Measurements from ENCODE around the gene SIVA1. TPM values are rescaled to one million over a fixed set of nuclear protein-coding genes. Genes with fewer than 3 reads are reported as not detected.

SIVA1 gene
- total and polyA plus RNA-seq, 2 of the 4 experiments (the other 2 are of a cell fraction) = 166 to 184 TPM

DNA sequence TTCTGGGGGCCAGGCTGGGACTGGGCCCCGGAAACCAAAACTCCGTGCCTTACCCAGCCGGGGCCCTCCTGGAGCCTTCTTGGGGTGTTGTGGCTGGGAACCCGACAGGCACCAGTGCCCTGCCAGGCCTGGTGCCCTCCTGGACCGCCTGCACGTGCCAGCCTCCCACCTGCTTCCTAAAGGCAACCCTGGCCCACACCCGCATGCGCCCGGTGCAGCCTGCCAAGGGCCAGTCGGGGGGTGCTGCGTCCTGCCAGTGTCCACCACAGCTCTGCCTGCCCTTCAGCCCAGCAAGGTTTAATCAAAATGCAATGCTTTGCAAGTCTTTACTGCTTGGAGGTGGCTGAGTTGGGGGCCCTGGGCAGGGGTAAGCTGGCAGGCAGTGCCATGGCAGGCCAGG lies 34.1 kb upstream of the SIVA1 start:
- no peak overlapping the region for H2BK120ac ChIP-seq (ENCODE audit: low read depth, low read length)
- H3K4ac ChIP-seq (ENCODE audit: low read depth, low read length) = no peak overlapping the region
- no peak for DNase-seq
- H3K9me3 ChIP-seq (ENCODE audit: control insufficient read depth, insufficient read depth, low read length) = no peaks in the 10 kb centered on the region
- no peak overlapping the region for H3K23ac ChIP-seq (ENCODE audit: low read depth, low read length)
- ATAC-seq (ENCODE audit: low read depth) = no peak
- no peak overlapping the region for H2BK20ac ChIP-seq (ENCODE audit: low read depth, low read length)
- H3K36me3 ChIP-seq (ENCODE audit: control insufficient read depth, insufficient read depth, low read length) = peaks cover 46% of the 10 kb centered on the region
- H4K8ac ChIP-seq (ENCODE audit: low read depth in 2 of 2, low read length in 2 of 2) = no peak overlapping the region
- POLR2A ChIA-PET (ENCODE audit: unreplicated experiment) = no interaction called here
- no peak overlapping the region for H3K14ac ChIP-seq (replicated peaks; ENCODE audit: low read depth, low read length)
- no peak overlapping the region for H3K27ac ChIP-seq (ENCODE audit: insufficient read depth, low read length)
- H3K27me3 ChIP-seq (ENCODE audit: control insufficient read depth, insufficient read depth, low read length) = no peaks in the 10 kb centered on the region
- H4K91ac ChIP-seq (ENCODE audit: insufficient read depth, low read depth, low read length) = no peak overlapping the region
- no peak overlapping the region for H4K5ac ChIP-seq (ENCODE audit: low read depth, low read length)
- 79% methylated on average over 3 of the region's 11 CpGs; no CpG with 5 or more reads in 1 of the 2 experiments for WGBS, 2 experiments (ENCODE audit: extremely low coverage in 2 of 2, insufficient read length in 1 of 2)
- peaks cover 17% of the 10 kb centered on the region for H3K4me1 ChIP-seq (ENCODE audit: control insufficient read depth, insufficient read depth, low read length)
- no peak overlapping the region for H3K4me3 ChIP-seq (ENCODE audit: insufficient read depth, low read depth, low read length)
- no TSS peak for BruUV-seq (replicated peaks)
- H3K4me2 ChIP-seq (ENCODE audit: low read depth, low read length) = no peak overlapping the region
- H2AFZ ChIP-seq (replicated peaks; ENCODE audit: low read length, poor library complexity) = no peak overlapping the region
- H2BK5ac ChIP-seq (ENCODE audit: low read depth, low read length, poor library complexity, severe bottlenecking) = no peak overlapping the region
- in situ Hi-C loops (cut with MboI; ENCODE audit: low sequenced_read_pairs) = no loop called here
- no peak overlapping the region for H2BK15ac ChIP-seq (ENCODE audit: low read depth, low read length)
- no peak overlapping the region for H2AK9ac ChIP-seq (replicated peaks; ENCODE audit: low read depth, low read length, poor library complexity)
- dilution Hi-C loops (cut with HindIII; ENCODE audit: low sequenced_read_pairs, unreplicated experiment) = no loop called here
- no peak overlapping the region for H3K56ac ChIP-seq (ENCODE audit: extremely low read depth, insufficient read depth, low read length)
- TF ChIP-seq CHD1 (IDR thresholded peaks at IDR 0.05; ENCODE audit: low read depth, low read length) (no peak), CEBPB (IDR thresholded peaks at IDR 0.05; ENCODE audit: low read depth, low read length) (no peak), MAZ (IDR thresholded peaks at IDR 0.05; ENCODE audit: borderline replicate concordance, low read depth, low read length) (no peak), RFX5 (IDR thresholded peaks at IDR 0.05; ENCODE audit: low read depth, low read length) (no peak), RAD21 (IDR thresholded peaks at IDR 0.05; ENCODE audit: low read length) (no peak), POLR2A (IDR thresholded peaks at IDR 0.05; ENCODE audit: low read depth, low read length) (no peak), FOS (IDR thresholded peaks at IDR 0.05; ENCODE audit: low read depth, low read length) (no peak), NFE2L2 (IDR thresholded peaks at IDR 0.05; ENCODE audit: low read depth, low read length) (no peak), MXI1 (IDR thresholded peaks at IDR 0.05; ENCODE audit: borderline replicate concordance, low read depth, low read length) (no peak), MAFK (IDR thresholded peaks at IDR 0.05; ENCODE audit: low read depth, low read length) (no peak), RCOR1 (IDR thresholded peaks at IDR 0.05; ENCODE audit: insufficient replicate concordance, low read length) (no peak), BHLHE40 (IDR thresholded peaks at IDR 0.05; ENCODE audit: low read depth, low read length) (no peak)
- TF ChIP-seq, protein P1, sequence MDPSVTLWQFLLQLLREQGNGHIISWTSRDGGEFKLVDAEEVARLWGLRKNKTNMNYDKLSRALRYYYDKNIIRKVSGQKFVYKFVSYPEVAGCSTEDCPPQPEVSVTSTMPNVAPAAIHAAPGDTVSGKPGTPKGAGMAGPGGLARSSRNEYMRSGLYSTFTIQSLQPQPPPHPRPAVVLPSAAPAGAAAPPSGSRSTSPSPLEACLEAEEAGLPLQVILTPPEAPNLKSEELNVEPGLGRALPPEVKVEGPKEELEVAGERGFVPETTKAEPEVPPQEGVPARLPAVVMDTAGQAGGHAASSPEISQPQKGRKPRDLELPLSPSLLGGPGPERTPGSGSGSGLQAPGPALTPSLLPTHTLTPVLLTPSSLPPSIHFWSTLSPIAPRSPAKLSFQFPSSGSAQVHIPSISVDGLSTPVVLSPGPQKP (IDR thresholded peaks at IDR 0.05; ENCODE audit: borderline replicate concordance, low read depth, low read length) = no peak
- TF ChIP-seq, protein P2, sequence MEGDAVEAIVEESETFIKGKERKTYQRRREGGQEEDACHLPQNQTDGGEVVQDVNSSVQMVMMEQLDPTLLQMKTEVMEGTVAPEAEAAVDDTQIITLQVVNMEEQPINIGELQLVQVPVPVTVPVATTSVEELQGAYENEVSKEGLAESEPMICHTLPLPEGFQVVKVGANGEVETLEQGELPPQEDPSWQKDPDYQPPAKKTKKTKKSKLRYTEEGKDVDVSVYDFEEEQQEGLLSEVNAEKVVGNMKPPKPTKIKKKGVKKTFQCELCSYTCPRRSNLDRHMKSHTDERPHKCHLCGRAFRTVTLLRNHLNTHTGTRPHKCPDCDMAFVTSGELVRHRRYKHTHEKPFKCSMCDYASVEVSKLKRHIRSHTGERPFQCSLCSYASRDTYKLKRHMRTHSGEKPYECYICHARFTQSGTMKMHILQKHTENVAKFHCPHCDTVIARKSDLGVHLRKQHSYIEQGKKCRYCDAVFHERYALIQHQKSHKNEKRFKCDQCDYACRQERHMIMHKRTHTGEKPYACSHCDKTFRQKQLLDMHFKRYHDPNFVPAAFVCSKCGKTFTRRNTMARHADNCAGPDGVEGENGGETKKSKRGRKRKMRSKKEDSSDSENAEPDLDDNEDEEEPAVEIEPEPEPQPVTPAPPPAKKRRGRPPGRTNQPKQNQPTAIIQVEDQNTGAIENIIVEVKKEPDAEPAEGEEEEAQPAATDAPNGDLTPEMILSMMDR (conservative IDR thresholded peaks at IDR 0.05; ENCODE audit: low read depth, low read length) = no peak
- TF ChIP-seq, protein P3, sequence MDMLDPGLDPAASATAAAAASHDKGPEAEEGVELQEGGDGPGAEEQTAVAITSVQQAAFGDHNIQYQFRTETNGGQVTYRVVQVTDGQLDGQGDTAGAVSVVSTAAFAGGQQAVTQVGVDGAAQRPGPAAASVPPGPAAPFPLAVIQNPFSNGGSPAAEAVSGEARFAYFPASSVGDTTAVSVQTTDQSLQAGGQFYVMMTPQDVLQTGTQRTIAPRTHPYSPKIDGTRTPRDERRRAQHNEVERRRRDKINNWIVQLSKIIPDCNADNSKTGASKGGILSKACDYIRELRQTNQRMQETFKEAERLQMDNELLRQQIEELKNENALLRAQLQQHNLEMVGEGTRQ (IDR thresholded peaks at IDR 0.05; ENCODE audit: low read depth, low read length) = no peak
- H3K9me1 ChIP-seq (ENCODE audit: insufficient read depth, low read length) = no peaks in the 10 kb centered on the region
- CTCF ChIA-PET = no interaction called here
- H2AK5ac ChIP-seq (ENCODE audit: low read depth, low read length) = no peak overlapping the region
- intact Hi-C loops (cut with micrococcal nuclease) = no loop called here
- H4K20me1 ChIP-seq (ENCODE audit: insufficient read depth, low read length) = peaks cover 25% of the 10 kb centered on the region
- no peak overlapping the region for H3K9ac ChIP-seq (ENCODE audit: low read depth, low read length)
- peaks cover 12 to 23% of the 10 kb centered on the region in 2 experiments; a peak in 3 of 4 replicates for H3K79me1 ChIP-seq (ENCODE audit: low read depth in 1 of 2, low read length in 2 of 2)
- no peak overlapping the region for H3K18ac ChIP-seq (ENCODE audit: low read depth, low read length)
